GM19025 (cell line): ENCODE measurements around the gene CLDN18.

ENCODE experiments used
- ATAC-seq: cut with Tn5 transposase; IDR thresholded peaks from one replicate; pipeline ENCODE4 v1.9.1; 2021; ENCODE audit warnings: mild to moderate bottlenecking, low read depth, moderate library complexity; ENCODE audit not compliant: unreplicated experiment

The CLDN18 gene

DNA sequence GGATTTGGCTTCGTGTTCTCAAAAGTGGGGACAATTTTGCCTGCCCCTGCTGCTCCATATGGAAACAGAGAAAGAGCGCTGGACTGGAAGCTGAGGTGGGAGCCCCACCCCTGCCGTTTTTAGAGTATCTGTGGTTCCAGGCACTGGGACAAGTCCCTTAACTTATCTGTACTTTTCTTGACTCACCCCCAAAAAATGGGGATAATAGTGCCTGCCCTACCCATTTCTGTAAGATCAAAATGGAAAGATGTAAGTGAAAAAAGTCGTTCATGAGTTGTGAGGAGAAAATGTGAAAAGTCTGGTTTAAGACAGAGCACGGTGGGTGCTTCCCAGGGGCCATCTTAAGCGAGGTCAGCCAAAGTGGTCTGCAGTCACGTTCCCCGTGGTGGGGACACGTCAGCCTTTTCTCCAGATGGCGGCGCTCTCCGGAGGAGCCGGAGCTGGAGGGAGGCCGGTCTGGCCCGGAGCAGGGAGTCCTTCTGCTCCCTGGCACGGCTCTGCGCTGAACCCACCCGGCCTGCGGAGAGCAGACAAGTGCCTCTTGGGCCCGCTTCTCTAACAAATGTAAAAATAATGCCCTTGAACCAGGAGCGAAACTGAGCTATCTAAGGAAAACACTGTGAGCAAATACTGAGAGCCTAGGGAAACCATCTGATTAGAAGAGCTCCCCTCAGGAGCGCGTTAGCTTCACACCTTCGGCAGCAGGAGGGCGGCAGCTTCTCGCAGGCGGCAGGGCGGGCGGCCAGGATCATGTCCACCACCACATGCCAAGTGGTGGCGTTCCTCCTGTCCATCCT, at the start of gene CLDN18:
Gene CLDN18 (plus strand): TSS at position 690 of the 797 bp plus-strand sequence. CDS start 61 bp downstream, at position 751.
- no peak for ATAC-seq

DNA sequence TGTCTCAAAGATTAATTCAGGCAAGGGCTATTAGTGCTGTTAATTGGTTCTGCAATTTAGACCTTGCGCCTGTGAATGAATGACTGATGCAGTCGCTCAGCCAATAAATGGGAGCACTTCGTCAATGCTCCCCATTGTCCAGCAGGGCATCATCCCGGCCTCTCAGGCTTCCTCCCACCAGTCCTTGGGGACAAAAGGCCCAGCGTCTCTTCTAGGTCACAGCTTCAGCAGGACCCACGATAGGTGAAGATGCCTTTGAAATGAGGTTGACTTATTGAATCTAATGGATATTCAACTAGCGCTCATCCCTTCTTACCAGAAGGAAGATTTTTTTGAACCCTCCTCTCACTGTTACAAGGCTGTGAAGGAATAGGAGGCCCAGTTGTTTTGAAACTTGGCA, 47.7 kb upstream of the CLDN18 start:
- no peak for ATAC-seq

DNA sequence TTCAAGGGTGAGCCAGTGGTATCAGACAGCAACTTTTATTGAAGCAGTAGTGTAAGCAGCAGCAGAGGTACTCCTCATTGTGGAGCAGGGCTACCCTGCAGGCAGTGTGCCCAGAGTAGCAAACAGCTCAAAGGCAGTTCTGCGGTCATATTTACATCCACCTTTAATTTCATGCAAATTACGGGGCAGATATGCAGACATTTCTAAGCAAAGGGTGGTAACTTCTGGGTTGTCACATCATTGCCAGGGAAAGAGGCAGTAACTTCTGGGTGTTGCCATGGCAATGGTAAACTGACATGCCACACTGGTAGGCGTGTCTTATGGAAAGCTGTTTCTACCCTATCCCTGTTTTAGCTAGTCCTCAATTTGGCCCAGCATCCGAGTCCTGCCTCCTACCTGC, 46.5 kb upstream of the CLDN18 start:
- no peak for ATAC-seq

DNA sequence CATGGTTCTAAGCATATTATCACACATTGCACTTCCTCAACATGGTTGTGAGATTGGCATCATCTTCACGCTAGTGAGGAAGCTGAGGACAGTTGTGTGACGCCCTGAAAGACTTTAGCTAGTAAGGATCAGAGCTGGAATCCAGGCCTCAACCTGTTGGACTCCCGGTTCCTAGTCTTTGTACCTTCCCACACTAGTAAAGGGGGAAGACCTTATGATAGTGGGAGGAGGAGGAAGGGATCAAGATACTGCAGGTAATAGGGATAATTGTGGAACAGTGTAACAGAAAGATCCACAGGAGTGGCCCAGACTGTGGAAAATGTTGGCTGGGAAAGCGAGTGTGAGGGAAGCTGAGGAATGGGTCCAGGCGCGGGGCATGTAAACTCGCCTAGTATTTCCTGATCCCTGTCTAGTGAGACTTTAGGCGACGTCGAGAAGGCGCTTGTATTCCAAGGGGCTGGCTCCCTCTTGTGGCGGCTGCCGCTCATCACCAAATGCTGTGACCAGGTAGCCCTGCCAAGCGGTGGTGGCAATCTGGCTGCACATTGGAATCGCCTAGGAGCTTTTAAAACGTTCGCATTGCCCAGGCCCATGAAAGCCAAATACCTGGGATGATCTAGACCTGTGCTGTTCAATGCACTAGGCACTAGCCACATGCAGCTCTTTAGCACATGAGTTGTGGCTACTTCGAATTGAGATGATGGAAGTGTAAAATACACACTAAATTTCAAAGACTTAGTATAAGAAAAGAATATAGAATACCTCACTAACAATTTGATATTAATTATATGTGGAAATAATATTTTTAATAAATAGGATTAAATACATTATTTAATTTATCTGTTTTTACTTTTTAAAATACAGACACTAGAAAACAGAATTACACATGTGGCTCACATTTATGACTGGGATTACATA, 38.8 kb upstream of the CLDN18 start:
- peak; percentile 82 for ATAC-seq

DNA sequence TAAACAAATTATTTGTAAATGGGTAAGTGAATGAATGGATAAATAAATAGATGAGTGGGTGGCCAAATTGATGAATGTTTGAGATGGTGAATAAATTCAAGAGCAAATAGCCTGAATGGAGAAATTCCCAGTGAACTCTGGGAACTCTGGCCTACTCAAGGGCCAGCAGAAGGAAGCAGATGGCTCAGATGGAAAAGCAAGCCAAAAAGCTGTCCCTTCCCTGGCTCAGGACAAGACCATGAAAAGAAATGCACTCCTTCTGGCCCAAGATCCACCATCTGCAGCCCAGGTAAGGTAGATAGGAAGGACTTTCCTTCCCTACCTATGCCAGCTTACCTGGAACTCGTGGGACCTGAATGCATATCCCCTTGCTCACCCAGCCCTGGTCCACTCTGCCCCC, 37.6 kb upstream of the CLDN18 start:
- no peak for ATAC-seq

DNA sequence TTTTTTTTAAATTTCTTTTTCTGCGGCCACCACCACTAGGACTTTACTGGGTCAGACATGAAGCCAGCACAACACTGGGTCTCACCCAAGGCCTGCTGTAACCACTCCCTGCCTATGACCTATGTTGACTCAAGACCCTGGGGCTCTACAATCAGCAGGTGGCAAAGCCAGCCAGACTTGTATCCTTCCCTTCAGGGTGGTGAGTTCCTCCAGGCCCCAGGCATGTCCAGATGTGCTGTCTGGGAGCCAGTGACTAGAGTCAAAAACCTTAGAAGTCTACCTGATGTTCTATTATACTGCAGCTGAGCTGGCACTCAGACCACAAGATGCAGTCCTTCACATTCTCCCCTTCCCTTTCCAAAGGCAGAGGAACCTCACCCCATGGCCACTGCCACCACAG, 31.6 kb upstream of the CLDN18 start:
- no peak for ATAC-seq

DNA sequence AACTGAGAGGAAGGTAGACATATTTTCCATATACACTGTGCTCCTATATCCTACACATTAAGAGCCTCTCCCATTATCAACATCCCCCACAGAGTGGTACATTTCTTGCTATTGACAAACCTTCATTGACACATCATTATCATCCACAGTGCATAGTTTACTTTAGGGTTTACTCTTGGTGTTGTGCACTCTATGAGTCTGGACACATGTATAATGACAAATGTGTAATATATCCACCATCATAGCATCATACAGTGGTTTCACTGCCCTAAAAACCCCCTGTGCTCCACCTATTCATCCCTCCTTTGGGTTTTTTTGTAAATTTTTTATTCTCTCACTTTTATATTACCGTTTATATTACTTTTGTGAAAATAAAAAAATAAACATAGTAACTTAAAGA, 22.2 kb upstream of the CLDN18 start:
- ATAC-seq, result no peak

DNA sequence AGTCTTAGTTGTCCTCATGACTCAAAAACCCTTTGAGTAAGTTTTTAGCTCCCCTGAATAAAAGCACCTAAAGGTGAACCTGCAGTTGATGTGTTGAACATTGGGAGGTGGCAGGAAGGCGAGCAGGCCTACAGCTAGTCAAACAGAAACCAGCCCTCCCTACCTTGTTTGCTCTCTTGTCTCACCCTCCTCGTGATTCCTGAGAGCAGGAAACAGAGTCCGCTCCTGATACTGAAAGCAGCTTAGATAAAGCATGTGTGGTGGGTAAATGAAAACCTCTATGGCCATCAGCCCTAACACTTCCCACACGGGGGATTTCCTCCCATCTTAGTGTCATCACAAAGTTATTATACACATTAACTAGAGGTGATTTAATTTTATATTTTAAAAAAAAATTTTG, 21.8 kb upstream of the CLDN18 start:
- peak; percentile 71 for ATAC-seq

DNA sequence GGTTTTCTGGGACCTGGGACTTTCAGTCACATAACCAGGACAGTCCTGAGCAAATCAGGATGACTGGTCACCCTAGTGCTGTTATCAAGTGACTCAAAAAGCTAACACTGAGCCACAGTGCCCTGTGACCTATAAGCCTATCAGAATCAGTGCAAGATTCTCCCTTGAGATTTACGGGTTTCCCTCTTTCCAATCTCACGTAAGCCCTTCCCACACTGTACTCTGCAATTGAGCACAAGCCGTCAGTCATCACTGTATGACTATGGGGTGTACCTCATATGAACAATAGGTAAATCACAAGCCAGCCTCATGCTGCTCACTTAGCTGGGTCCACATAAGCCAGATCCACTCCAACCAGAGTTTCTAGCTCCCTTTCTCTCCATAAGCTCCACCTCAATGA, 21.0 kb upstream of the CLDN18 start:
- ATAC-seq, result peak; percentile 66

DNA sequence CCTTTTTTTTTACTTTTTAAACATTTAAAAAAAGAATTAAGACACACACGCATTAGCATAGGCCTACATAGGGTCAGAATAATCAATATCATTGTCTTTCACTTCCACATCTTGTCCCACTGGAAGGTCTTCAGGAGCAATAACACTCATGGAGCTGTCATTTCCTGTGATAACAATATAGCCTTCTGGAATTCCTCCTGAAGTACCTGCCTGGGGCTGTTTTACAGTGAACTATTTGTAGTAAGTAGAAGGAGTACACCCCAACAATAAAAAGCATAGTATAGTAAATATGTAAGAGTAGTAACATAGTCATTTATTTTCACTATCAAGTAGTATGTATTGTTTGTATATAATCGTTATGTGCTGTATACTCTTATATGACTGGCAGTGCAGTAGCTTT, 19.5 kb upstream of the CLDN18 start:
- no peak for ATAC-seq

DNA sequence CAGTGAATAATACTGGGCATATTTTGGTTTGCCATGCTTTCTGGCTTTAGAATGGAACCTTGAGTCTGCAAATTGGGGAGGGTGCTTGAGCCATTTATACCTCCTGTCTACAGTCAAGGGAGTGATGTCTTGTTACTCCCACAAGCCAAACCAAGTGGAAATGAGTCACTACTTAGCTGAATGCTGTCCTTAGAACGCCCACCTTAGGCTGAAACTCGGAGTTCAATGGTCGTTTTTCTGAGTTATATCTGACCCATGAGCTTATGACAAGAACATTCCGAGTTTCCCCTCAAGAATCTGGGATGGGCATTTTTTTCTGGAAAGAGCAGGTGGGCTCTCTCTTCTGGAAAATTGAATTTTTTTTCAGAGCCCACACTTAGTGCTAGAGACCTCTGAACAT, 17.4 kb upstream of the CLDN18 start:
- ATAC-seq, result no peak

DNA sequence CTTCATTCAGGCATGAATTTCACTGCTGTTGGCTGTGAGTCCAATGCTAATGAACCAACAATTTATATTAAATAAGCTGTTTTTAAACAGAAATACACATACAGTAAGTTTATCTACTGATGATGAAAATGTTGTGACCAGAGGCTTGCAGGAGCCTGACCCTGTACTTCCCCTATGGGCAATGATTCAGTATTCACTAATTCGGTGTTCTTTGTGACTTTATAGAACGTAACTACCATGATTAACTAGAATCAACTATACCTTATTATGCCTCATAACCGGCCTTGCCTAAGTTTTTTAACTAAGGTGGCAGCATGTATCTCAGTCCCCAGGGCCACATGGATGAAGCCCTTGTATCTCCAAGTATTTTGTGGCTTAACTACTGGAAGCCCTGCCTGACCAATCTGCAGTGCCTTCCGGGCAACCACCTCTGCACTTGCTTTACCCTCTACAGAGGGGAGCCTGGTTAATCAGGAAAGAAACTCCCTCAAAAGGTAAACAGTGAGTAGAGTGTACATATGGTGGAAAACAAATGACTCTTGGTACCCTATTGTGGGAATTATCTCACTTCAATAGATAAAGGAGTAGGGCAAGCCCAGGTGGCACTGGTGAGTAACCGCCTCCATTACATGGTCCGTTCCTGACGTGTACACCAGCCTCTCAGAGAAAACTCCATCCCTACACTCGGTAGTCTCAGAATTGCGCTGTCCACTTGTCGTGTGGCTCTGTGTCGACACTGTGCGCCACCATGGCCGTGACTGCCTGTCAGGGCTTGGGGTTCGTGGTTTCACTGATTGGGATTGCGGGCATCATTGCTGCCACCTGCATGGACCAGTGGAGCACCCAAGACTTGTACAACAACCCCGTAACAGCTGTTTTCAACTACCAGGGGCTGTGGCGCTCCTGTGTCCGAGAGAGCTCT, 11.6 kb upstream of the CLDN18 start:
- no peak for ATAC-seq

DNA sequence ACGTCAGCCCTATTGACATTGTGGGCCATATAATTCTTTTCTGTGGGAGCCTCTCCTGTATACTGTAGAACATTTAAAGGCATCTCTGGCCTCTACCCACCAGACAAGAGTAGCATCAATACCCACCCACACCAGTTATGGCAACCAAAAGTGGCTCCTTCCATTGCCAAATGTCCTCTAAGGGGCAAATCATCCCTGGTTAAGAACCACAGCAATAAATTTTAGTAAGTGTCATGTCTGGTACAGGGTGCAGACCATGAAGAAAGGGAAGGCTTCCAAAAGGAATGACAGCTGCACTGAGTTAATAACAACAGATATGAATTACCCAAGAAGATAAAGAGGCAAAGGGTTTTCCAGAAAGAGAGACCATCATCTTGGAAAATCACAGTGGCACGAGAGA, 6.9 kb upstream of the CLDN18 start:
- ATAC-seq, result no peak

DNA sequence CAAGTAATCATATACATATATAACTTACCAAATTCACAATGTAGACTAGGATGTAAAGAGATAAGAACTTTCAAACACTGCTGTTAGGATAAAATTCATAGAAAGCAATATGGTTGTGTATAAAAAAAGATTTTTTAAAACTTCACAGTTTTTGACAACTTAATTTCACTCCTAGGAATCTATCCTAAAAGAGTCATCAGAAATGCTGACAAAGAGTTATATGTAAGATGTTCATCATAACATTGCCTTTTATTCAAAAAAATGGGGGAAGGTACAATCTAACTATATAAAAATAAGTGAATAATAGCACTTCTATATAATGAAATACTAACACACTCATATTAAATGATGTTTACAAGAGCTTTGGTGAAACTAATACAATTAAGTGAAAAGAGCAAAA, 4.3 kb upstream of the CLDN18 start:
- ATAC-seq, result no peak

DNA sequence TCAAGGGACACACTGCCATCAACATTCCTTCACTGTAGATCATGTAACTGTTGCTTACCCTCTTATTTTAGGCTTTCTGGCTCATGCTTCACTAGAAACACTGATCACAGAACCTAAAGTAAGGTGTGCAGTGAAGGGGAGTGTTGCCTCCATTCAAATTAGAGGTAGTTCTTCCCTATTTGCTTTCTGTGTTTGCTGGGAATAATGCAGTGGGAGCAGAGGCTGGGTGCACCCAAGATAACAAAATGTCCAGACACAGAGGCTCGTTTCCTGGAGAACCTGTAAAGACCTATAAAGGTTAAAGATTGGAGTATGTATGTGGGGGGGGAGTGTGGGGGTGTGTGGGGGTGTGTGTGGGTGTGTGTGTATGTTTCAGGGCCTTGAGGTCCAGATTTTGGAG, 2.1 kb upstream of the CLDN18 start:
- ATAC-seq, result no peak

DNA sequence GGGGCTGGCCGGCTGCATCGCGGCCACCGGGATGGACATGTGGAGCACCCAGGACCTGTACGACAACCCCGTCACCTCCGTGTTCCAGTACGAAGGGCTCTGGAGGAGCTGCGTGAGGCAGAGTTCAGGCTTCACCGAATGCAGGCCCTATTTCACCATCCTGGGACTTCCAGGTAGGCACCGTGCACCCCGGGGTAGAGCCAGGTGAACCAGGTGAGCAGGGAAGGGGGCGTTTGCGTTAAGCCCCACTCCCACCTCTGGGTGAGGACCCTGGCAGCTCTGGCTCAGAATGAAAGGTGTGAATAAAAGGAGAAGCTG, 267 bp downstream of the CLDN18 start:
- no peak for ATAC-seq

DNA sequence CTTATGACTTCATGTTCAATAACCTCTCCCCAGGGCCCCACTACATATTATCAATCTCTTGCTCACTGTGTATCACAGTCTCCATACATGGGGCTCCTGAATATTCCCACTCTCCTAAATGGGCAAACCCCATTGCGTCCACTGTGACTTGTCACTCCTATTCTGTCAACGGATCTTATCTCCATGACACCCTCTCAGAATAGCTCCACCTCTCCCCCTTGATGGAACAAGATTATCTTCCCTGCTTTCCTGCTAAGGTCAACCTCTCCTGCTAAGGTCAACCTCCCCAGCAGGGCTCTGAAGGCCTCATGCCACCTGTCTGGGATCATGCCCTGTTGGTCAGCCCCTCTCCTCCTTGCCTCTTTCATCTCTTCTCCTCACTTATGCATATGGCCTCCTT, 1.8 kb downstream of the CLDN18 start:
- no peak for ATAC-seq

DNA sequence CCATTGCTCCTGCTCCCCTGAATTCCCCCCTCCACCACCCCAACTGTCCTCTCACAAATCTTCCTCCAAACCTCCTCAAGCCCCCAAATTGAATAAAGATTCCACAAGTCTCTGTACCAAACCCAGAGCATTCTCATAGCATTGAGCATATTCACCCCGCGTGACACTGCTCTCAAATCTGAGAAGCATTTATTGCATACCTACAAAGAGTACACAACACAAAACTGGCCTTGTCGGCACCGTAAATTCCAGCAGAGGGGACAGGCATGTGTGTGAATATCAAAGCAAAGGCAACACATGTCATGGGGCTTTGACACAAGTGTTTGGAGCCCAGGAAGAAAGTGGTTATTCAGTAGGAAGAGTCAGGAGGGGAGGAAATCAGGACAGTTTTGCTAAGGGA, 2.6 kb downstream of the CLDN18 start:
- ATAC-seq, result no peak

DNA sequence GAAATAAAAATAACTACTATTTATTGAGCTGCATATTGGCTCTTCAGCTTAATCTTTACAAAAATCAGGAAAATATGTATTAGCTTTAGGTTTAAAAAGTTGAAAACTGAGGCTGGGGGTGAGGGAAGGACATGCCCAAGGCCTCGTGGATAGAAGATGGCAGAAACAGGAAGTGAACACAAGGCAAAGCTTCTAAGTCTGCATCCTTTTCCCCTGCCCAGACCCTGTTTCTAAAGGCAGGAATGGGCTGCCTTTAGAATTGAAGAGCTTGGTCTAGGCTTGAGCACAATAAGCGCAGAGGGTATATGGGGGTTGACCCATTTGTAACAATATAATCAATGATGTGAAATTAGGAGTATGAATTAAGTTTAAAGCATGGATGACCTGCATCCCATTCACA, 6.1 kb downstream of the CLDN18 start:
- ATAC-seq, result no peak

DNA sequence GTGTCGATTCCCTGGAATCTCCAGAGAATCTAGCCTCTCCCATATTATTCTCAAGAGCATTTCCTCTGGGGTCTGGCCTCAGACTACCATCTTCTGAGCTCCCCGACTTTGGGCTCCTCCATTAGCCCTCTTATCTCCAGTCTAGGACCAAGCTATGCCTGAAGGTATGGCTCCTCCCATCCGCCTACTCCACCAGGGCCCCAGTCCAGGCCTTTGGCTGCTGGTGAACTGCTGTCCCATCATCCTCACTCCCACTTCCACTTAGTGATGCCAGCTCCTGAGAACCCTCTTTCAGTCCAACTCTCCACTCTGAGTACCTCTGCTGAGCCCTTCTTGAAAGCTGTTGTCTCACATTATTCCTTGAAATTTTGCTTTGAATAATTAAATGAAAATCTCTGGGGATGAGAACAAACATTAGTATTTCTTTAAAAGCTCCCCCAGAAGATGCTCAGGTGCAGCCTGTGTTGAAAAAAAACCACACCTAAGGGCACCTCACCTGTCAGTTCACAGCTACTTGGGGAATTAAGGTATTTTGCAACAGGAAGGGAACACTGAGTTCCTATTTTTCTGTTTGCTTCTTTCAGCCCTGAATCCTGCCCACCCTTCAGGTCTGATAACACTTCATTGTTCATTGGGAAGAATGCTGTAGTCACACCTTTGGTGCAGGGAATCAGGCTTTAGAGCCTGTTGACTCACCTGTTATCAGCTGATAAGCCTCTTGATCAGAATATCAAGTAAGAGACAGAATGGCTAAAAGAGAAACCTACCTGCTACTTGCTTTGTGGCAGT, 9.5 kb downstream of the CLDN18 start:
- no peak for ATAC-seq
